NCI-H2196 (cell line): ENCODE results near the gene TIMP1.
"Not testable (repeated sequence)": the region's sequence is repeated elsewhere in the genome, so short reads cannot be mapped to it uniquely, and the experiment has no call there.

Experiments
- DNase-seq: peaks from one replicate; lab custom pipeline; 2025; ENCODE audit not compliant: unreplicated experiment; lab: John Stamatoyannopoulos, UW

The TIMP1 gene

DNA sequence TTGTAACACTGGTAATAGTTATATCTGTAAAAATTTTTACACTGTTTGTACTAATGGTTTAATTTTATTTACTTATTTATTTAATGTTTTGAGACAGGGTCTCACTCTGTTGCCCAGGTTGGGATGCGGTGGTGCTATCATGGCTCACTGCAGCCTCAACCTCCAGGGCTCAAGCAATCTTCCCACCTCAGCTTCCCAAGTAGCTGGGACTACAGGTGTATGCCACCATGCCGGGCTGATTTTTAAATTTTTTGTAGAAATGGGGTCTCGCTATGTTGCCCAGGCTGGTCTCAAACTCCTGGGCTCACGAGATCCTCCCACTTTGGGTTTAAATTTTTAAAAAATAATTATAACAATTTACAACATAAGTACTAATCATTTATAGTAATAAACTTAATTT is 20.9 kb downstream of the TIMP1 start:
- not testable (repeated sequence) for DNase-seq

DNA sequence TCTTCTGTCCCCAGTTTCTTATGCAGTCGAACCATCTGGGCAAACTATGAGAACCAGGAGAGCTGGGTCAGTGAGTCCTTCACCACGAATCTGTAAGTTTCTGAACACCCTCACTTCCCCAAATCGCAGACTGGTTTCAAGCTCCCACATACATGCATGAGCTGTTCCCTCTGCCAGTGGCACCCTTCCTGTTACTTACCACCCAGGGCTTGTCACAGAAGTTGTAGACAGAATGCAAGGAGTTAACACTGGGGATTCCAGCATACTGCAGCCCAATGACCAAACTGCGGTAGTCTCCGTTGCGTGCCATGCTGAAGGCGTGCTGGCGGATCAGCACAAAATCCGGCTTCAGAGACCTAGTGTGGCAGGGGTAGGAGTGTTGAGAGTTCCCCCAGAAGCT is 22.8 kb downstream of the TIMP1 start:
- DNase-seq, result no peak

DNA sequence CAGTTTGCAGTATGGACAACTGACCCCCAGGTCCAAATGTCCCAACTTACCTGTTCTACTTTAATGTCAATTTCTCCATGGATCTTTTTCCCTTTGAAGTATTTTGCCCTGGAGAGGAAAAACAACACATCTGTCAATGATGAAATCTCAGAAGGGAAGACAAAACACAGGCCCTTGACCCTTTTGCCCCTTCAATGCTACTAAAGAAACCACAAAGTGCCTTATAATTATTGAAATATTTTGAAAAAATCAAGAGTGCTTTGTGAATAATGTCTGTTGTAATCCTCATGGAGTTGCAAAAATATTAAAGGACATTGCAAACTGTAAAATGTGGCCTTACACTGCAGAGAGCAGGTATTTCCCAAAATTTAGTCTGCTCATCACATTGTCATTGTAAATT is 24.9 kb downstream of the TIMP1 start:
- no peak for DNase-seq

DNA sequence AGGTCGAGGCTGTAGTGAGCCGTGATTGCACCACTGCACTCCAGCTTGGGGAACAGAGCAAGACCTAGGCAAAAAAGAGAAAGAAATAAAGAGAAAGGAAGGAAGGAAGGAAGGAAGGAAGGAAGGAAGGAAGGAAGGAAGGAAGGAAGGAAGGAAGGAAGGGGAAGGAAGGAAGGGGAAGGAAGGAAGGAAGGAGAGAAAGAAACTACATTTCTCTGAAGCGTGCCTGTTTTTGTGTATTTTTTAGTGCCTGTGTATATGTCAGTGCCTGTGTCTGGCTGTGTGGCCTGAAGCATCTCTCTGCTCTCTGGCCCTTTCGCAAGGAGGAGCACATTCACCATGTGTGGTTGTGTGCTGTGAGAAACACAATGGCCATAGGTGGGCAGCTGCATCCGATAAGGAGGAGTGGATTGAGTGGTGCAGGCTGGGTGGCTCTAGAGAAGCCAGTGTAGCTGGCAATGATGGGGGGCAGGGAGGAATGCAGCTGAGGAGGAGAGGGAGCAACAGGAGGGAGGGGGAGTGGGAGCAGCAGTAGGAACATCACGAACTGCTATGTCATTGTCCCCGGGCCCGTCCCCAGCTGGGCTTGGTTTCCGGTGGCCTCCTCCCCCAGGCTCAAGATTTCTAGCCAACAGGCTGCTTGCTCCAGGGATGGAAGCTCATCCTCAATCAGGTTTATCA is 26.0 kb downstream of the TIMP1 start:
- DNase-seq, result no peak

DNA sequence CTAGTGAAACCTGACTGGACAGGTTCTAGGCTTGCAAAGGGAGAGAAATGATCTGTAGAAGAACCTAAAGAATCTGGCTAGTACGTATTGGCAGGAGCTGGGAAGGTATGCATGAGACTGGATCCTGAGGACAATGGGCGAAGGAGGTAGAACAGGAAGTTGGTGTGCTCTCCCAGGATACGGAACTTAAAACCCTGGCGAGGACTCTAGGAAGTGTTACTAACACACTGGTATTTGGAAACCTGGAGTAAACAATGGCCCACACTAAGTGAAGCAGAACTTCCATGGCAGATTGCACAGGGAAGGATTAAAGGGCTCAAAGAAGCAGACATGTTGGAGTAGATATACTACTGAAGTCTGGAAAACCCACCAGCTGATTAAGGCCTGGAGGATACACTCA is 28.3 kb downstream of the TIMP1 start:
- no peak for DNase-seq

DNA sequence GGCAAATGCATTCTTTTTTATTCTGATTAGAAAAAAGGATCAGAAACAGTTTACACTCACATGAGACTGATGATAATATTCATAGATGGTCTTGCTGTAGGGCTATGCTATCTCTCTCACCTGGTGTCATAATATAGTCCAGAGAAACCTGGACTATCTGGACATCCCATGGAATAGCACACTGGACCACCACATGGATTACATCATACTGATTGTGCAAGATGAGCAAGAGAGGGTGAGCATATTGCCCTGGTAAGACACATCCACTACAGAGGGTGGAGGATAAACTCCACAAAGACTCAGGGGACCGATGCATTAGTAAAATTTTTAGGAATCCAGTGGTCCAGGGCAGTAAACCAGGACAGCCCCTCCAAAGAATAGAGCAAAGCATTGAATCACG is 29.3 kb downstream of the TIMP1 start:
- DNase-seq, result no peak

DNA sequence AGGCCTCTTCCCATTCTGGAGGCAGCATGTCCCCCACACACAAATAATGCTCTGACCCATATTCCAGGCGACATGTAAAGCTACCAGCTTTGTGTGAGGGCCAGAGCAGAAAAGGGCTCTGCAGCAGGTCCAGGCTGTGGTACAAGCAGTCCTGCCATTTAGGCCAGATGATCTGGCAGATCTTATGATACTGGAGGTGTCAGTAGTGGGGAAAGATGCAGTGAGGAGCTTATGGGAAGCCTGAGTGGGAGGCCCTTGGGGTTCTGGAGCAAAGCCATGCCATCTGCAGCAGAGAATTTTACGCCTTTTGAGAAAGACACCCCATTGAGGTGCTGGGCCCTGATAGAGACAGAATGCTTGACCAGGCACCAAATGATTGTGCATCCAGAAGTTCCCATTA is 29.7 kb downstream of the TIMP1 start:
- no peak for DNase-seq

DNA sequence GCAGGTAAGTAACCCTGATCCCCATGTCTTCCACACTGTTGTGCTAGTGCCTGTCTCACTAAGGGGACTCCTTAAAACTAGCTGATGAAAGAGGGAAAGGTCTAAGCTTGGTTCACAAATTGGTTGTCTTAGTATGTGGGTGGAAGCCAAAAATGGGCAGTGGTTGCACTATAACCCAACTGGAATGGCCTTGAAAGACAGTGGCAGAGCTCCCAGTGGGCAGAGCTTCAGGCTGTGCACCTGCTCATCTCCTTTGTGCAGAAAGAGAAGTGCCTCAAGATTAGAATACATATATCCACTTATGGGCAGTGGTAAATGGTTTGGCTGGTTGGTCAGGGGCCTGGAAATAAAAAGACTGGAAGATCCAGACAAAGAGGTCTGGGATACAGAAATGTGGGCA is 30.2 kb downstream of the TIMP1 start:
- no peak for DNase-seq

DNA sequence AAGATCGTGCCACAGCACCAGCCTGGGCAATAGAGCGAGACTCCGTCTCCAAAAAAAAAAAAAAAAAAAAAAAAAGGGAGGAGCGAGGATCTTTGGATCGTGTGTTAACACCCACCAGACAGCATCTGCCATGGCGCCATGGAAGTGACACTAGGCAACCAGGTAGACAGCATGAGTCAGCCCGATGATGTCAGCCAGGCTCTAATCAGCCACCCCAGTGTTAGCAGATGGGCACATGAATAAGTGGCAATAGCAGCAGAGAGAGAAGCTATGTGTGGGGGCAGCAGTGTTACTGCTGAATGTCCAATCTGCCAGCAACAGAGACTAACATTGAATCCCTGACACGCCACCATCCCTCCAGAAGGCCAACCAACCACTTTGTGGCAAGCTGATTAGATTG is 30.8 kb downstream of the TIMP1 start:
- DNase-seq, result no peak

DNA sequence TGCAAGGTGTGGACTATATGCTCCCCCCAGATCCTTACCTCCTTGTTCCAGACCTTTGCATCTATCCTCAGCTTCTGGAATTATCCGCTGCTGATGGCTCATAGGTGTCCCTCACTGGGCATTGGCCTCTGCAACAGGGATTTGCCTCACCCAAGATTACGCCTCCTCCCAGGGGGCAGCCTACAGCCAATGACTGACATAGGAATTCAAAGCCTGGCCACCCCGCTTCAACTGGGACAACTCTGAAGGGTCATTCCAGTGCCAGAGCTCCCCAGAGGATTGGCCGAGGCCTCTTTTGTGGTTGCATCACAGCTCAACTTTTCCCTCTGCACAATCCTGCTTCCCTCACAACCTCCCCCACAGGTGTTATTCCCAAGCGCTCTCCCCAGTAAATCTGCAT is 32.4 kb downstream of the TIMP1 start:
- no peak for DNase-seq

DNA sequence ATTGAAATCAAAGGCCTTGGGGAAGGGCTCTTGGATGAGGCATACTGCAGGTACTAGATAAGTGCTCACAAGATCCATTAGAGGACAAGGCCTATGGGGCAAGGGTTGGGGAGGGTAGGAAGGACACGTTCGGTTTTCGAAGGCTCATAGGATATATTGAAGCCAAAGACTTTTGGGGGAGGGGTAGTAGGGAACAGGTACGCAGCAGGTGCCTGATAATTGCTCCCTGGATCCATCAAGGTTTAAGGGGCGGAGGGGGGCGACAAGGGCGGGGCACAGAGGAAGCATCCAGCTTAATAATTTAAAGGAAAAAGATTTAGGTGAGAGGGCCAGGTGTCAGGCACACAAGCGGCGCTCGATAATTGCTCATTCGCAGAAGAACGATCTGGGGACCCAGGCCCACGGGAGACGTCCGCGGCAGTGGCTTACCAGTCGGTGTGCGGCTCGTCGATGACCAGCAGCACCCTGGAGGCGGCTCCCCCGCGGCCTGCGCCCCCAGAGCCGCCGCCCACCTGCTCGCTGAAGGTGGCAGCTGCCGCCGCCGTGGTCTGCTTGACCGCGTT is 36.8 kb downstream of the TIMP1 start:
- DNase-seq, result no peak

DNA sequence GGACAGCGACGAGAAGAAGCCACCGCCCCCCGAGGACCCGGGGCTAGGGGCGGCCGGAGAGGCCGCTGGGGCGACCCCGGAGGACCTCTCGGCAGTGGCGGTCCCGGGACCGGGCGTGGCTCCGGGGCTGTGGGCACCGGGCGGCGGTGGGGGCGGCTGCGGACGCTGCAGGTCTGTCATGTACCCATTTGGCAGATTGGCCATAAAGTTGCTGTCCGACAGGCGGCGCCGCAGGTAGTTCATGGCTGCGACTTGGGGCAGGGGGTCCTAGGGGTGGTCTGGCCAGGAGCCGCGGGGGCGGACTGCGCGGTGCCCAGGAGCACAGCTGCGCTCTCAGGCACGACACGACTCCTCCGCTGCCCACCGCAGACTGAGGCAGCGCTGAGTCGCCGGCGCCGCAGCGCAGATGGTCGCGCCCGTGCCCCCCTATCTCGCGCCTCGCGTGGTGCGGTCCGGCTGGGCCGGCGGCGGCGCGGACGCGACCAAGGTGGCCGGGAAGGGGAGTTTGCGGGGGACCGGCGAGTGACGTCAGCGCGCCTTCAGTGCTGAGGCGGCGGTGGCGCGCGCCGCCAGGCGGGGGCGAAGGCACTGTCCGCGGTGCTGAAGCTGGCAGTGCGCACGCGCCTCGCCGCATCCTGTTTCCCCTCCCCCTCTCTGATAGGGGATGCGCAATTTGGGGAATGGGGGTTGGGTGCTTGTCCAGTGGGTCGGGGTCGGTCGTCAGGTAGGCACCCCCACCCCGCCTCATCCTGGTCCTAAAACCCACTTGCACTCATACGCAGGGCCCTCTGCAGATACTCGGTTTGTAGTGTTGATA is 37.5 kb downstream of the TIMP1 start, which contains the start of gene SYN1:
SYN1 (minus strand) TSS at position 372 of the 817 bp plus-strand sequence; CDS start at position 243, 129 bp downstream.
- DNase-seq, result peak; percentile 79

DNA sequence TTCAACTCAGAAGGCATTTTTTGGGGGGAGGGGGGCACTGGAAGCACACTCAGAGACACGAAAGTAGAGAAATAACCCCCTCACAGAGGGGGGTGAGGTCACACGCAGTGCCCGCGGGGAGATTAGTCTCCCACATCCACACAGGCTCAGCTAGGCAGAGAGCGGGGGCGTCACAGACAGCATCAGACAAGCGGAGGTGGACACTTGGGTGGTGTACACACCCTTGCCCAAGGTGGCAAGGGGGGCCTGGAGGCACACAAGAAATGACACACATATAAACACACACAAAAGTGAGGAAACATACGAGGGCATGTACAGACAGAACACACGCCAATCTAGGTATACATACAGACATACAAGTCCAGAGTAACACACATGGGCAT is 38.1 kb downstream of the TIMP1 start:
- no peak for DNase-seq

DNA sequence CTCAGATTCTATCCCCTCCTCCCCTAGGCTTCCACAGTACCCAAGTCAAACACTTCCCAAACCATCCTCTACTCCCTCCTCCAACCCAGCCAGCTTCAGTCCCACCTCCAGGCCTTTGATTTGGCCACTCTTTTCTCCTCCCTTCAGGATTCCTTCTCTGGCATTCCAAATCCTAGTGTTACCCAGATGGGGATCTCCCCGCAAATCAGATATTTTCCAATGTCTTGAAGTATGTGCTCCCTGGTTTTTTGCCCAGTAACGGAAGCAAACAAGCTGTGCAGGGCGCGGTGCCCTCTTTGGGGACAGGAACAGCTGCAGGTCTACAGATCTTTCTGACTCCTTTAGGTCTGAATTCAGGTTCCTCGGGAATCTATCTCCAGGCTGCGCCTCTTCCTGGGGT is 39.6 kb downstream of the TIMP1 start:
- no peak for DNase-seq

DNA sequence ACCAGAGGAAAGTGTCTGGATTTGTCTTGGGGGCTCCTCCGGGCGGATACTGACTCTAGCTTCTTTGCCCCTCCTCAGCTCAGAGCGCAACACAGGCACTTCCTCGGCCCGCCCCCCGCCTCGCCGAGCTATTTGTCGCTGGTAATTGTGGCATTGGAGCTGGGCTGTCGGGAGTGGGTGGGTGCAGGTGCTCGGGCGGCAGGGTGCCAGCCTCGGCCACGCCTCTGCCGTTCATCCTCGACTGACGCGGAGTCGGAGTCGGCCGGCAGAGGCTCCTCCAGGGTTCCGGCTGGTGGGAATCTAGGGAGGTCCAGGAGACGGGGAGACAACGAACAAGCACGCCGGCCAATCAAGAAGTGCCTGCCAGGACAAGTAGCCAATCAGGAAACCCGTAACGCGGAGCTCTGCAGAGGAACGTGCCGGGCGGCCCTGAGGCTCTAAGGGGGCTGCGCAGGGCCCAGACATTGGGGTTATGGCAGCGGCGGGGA is 41.3 kb downstream of the TIMP1 start:
- peak; percentile 76 for DNase-seq

DNA sequence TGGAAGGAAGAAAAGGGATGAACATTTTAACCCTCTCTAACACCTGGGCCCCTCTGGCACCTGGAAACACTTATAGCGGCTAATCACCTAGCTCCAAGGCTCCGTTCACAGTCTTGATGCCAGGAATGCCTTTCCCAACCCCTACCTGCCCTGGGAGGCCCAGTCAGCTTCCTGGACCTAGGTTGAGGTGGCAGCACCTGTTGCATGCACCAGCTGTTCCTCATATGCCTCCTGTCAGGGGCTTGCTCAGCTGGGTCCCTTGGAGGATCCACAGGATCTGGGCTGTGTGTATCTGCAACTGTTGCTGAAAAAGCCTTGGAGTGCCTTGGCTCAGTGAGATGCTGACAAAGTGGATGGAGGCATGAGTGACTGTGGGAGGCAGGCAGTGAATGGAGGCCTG is 43.1 kb downstream of the TIMP1 start:
- no peak for DNase-seq

DNA sequence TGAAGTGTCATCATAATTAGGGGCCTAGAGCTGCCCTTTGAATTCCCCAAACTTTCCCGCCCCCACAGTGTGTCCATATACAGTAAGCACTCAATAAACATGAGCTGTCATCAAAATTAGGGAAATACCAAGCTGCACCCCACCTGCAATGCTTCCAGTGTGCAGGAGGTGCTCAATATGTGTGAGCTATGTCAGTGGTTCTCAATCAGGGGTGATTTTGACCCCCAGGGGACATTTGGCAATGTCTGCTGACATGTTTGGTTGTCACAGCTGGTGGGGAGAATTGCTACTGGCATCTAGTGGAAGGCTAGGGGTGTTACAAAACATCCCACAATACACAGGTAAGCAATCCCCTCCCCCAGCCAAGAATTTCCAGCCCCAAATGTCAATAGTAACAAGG is 46.7 kb downstream of the TIMP1 start:
- no peak for DNase-seq

DNA sequence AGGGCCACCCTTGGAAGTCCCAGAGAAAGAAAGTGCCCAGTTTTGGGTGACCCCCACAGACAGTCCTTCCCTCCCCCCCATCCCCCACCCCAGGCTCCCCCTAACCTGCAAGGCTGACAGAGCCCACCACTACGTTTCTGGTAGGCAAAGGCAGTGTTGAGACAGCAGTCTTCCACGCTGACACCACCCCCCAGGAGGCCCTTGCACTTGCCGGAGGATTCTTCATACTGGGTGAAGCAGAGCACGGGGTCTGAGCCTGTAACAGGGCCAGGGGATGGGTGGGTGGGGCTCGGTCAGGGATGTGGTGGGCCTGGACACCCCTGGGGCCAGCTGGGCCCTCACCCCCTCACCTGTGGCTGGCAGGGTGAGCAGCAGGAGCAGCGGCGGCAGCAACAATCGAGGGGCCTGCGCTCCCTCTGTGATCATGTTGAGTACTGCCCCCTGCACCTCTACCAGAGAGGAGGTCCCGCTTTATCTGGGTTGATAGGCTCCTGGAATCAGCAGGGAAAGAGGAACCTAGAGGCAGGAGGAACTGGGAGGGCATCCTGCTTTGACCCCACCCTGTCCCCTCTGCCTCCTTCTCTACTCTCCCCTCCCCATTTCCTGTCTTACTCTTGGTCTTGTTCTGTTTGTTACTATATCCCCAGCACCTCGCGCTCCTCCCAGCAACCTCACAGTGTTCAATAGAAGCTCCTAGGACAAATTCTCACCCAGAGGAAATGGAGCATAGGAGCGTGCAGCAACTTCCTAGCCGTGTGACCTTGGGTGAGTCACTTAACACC is 47.4 kb downstream of the TIMP1 start, which contains the start of gene CFP:
CFP (minus strand) TSS at position 512 of the 782 bp plus-strand sequence; CDS start at position 426, 86 bp downstream.
- DNase-seq, result no peak

DNA sequence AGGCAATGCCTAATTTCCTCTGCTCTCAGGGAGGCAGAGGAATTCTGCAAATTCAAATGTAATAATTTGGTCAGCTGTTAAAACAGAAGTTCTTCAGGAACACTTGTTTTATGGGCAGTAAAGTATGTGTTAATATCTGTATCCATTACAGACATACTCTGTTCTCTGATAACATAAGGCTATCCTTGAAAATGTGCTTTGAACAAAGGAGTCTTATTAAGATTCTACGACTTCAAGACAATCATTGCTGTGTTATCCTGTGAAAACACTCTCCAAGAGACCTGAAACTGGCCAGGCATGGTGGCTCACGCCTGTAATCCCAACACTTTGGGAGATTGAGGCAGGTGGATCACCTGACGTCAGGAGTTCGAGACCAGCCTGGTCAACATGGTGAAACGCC is 49.4 kb downstream of the TIMP1 start:
- no peak for DNase-seq

DNA sequence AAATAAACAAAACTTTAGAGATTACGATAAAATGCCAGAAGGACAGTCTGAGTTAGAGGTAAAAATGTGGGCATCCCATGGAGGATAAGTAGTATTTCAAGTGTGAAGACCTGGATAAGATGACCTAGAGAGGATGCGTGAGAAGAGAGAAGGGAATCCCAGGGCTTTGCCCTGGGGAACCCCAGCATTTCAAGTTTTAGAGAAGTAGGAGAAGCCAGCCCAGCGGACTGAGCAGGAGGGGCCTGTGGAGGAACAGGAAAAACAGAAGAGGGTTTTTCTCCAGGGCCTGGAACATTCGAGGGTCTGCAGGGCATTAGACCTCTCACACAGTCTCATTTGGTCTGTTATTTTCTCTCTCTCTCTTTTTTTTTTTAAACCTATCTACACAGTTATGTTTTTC is 50.4 kb downstream of the TIMP1 start:
- no peak for DNase-seq
